Fibroblast of lung (primary cell): ENCODE results near the gene CCM2. TPM values are rescaled to one million over a fixed set of nuclear protein-coding genes. Genes with fewer than 3 reads are reported as not detected.

Experiments used
- DNase-seq, 2 donors: peaks; one replicate each; pipeline versions ENCODE4 v3.0.0 to v3.0.0-alpha.2; 2010; ENCODE audit warnings: low read depth in 2 of 2
- H2AFZ ChIP-seq: 2 replicates; pipeline ENCODE4 v1.5.1; 2012; ENCODE audit warnings: low read length, control low read depth, inconsistent platforms
- H3K27ac ChIP-seq: 2 replicates; pipeline ENCODE4 v1.5.1; 2011; ENCODE audit warnings: low read length, control low read depth; ENCODE audit not compliant: insufficient read depth
- H3K27me3 ChIP-seq: 2 replicates; pipeline ENCODE4 v1.5.1; 2011; ENCODE audit warnings: mild to moderate bottlenecking, low read length; ENCODE audit not compliant: control insufficient read depth, insufficient read depth
- H3K36me3 ChIP-seq: 2 replicates; pipeline ENCODE4 v1.5.1; 2011; ENCODE audit warnings: low read length; ENCODE audit not compliant: control insufficient read depth, insufficient read depth
- H3K4me1 ChIP-seq: 2 replicates; pipeline ENCODE4 v1.5.1; 2011; ENCODE audit warnings: low read length; ENCODE audit not compliant: control insufficient read depth, insufficient read depth; ENCODE audit errors: extremely low read depth
- H3K4me2 ChIP-seq: 2 replicates; pipeline ENCODE4 v1.5.1; 2011; ENCODE audit warnings: low read length, control low read depth; ENCODE audit not compliant: insufficient read depth; ENCODE audit errors: extremely low read depth
- H3K4me3 ChIP-seq, 4 experiments: fragments of 200-600 bp in 1 of 4; sonication (generic) in 1 of 4; replicated peaks in 1 of 4; 2 replicates each; pipeline ENCODE4 v1.5.1; 2011 to 2016; ENCODE audit warnings: low read length in 4 of 4, low read depth in 3 of 4, mild to moderate bottlenecking in 3 of 4, control low read depth in 2 of 4, inconsistent platforms in 1 of 4, mixed read lengths in 1 of 4; ENCODE audit not compliant: insufficient read depth in 1 of 4; ENCODE audit errors: control extremely low read depth in 1 of 4
- H3K79me2 ChIP-seq: 2 replicates; pipeline ENCODE4 v1.5.1; 2012; ENCODE audit warnings: mild to moderate bottlenecking, low read length, inconsistent platforms; ENCODE audit not compliant: control insufficient read depth, insufficient read depth
- H3K9ac ChIP-seq: 2 replicates; pipeline ENCODE4 v1.5.1; 2011; ENCODE audit warnings: mild to moderate bottlenecking, low read length, control low read depth; ENCODE audit not compliant: insufficient read depth
- H3K9me3 ChIP-seq: 2 replicates; pipeline ENCODE4 v1.5.1; 2012; ENCODE audit warnings: low read depth, low read length; ENCODE audit not compliant: control insufficient read depth, insufficient read depth
- H4K20me1 ChIP-seq: 2 replicates; pipeline ENCODE4 v1.5.1; 2011; ENCODE audit warnings: low read length; ENCODE audit not compliant: control insufficient read depth, insufficient read depth; ENCODE audit errors: extremely low read depth
- EZH2 ChIP-seq: IDR thresholded peaks from 2 replicates; pipeline ENCODE4 v1.5.1; 2012; ENCODE audit warnings: low read length, control low read depth, mild to moderate bottlenecking; ENCODE audit errors: missing control alignments
- polyA plus RNA-seq, 2 donors: library from polyadenylated mRNA; depleted of rRNA in 1 of 2; stranded (reverse) in 1 of 2; unstranded in 1 of 2; fragments of >200 nt; gene quantifications; 2 replicates each; pipeline ENCODE4 v1.2.1, GENCODE V29; 2011 to 2012; ENCODE audit warnings: missing spikeins in 1 of 2
- total RNA-seq: library from RNA; depleted of rRNA; stranded (reverse); fragments of >200 nt; gene quantifications from 2 replicates; pipeline ENCODE4 v1.2.1, GENCODE V29; 2014
- TF ChIP-seq, protein P1 (sequence below), 2 donors: IDR thresholded peaks in 1 of 2; conservative IDR thresholded peaks in 1 of 2; 1 replicate in 1 of 2; 2 replicates in 1 of 2; pipeline ENCODE4 v1.5.1; 2011 to 2012; ENCODE audit warnings: low read length in 2 of 2, control low read depth in 1 of 2, inconsistent platforms in 1 of 2, low read depth in 1 of 2, mild to moderate bottlenecking in 1 of 2

CCM2 gene
- total and polyA plus RNA-seq, 2 donors (not counting 1 experiment from before 2014, with no cell fraction given): 27.8 to 52.4 TPM

DNA sequence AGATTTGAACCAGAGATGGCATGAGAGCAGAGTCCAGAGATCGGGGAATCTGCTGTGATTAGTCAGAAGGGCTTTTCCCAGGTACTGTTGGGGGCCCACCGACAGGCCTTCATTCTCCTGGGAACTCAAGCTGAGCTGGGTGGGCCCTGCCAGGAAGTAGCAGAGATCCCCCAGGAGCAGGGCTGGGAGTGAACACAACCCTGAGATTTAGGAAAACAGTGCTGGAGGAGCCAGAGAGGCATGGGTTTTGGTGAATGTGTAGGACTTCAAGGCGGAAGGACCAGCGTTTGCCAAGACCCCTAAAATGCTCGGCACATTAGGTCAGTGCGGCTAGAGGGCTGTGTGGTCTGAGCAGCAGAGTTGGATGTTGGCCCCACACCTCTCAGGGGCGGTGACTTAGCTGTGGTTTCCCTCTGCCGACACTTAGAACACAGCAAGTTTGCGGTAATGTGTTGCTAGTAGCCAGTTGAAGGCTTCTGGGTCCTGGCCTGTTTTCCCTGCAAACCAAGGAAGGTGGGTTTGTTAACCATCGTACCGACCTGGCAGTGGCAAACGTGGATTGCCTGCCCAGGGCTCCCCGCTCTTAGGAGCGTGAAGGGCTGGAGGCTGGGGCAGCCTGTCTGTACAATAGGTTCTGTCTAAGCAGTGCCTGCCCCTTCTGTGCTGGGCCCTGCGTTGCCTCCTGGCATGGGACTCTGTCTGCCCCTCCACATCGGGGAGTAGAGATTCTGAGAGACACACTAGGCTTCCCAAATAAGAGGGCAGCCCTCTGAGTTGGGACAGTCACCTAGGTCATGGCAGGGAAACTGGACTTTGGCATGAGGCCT is 74.7 kb downstream of the CCM2 start:
- DNase-seq: no peak
- H3K79me2 ChIP-seq: no peaks in the 10 kb centered on the region
- H3K9ac ChIP-seq: no peak overlapping the region
- H3K4me3 ChIP-seq: no peak overlapping the region
- H3K27ac ChIP-seq: no peak overlapping the region
- H3K4me1 ChIP-seq: no peaks in the 10 kb centered on the region
- no peaks in the 10 kb centered on the region for H3K9me3 ChIP-seq
- H4K20me1 ChIP-seq: no peaks in the 10 kb centered on the region
- H3K27me3 ChIP-seq: no peaks in the 10 kb centered on the region
- TF ChIP-seq, protein P1, sequence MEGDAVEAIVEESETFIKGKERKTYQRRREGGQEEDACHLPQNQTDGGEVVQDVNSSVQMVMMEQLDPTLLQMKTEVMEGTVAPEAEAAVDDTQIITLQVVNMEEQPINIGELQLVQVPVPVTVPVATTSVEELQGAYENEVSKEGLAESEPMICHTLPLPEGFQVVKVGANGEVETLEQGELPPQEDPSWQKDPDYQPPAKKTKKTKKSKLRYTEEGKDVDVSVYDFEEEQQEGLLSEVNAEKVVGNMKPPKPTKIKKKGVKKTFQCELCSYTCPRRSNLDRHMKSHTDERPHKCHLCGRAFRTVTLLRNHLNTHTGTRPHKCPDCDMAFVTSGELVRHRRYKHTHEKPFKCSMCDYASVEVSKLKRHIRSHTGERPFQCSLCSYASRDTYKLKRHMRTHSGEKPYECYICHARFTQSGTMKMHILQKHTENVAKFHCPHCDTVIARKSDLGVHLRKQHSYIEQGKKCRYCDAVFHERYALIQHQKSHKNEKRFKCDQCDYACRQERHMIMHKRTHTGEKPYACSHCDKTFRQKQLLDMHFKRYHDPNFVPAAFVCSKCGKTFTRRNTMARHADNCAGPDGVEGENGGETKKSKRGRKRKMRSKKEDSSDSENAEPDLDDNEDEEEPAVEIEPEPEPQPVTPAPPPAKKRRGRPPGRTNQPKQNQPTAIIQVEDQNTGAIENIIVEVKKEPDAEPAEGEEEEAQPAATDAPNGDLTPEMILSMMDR (conservative IDR thresholded peaks at IDR 0.05 in 1 of 2, IDR thresholded peaks at IDR 0.05 in 1 of 2; ENCODE audit: low read depth in 1 of 2, low read length in 2 of 2): no peak
- no peak for TF ChIP-seq EZH2
- H3K4me2 ChIP-seq: no peak overlapping the region
- no peak overlapping the region for H2AFZ ChIP-seq
- peaks cover 17% of the 10 kb centered on the region for H3K36me3 ChIP-seq

DNA sequence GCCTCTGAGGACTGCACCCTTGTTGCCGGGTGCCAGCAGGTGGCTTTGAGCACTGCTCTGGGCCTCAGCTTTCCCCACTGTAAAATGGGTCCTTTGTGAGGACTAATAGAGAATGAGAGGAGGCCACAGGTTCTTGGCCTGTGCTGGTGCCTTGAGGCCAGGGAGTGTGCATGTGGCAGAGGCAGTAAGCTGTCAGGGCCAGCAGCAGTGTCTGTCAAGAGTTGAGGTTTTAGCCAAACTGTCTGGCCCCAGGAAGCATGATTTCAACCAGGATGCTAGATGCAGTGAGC is 75.3 kb downstream of the CCM2 start:
- Histone ChIP-seq H3K4me2 (no peak overlapping the region), H3K4me3 (no peak overlapping the region), H3K27ac (no peak overlapping the region), H3K79me2 (no peaks in the 10 kb centered on the region), H3K36me3 (peaks cover 17% of the 10 kb centered on the region), H4K20me1 (no peaks in the 10 kb centered on the region), H3K27me3 (no peaks in the 10 kb centered on the region), H3K4me1 (no peaks in the 10 kb centered on the region), H2AFZ (no peak overlapping the region), H3K9ac (no peak overlapping the region), H3K9me3 (no peaks in the 10 kb centered on the region)
- no peak for DNase-seq
- TF ChIP-seq, protein P1 (conservative IDR thresholded peaks at IDR 0.05 in 1 of 2, IDR thresholded peaks at IDR 0.05 in 1 of 2; ENCODE audit: low read depth in 1 of 2, low read length in 2 of 2): no peak
- no peak for TF ChIP-seq EZH2

DNA sequence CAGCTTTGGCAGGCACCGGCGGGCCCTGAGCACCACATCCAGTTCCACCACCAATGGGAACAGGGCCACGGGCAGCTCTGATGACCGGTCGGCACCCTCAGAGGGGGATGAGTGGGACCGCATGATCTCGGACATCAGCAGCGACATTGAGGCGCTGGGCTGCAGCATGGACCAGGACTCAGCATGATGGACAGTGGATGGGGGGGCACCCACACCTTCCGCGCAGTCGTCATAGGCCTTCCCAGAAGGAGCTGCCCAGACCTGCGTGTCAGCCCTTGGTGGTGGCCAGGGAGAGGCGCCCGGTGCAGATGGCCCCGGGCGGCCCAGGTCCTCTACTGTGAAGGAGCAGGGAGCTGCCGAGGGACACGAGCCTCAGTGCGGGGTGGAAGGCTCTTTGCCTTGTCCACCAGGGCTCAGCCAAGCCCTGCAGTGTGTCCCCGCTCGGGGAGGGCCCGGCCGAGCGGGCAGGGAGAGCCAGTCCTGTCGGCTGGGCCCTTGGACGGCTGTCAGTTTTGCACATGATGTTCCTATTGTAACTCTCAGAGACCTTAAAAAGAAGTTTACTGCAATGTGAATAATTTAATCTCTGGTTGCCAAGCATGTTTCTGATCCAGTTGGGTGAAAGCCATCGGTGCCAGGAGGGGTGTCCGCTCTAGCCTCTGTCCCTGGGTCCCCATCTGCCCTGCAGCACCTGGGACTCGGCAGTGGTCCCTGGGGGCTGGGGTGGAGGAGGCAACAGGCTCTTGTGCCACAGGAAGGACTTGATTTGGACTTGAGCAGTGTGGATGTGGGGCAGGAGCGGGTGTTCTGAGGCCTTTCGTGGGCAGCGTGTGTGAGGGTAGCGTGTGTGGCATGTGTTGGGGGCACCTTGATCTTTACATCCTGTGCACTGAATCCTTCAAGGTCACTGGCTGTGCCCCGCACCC is 76.1 kb downstream of the CCM2 start:
- TF ChIP-seq EZH2: no peak
- TF ChIP-seq, protein P1 (conservative IDR thresholded peaks at IDR 0.05 in 1 of 2, IDR thresholded peaks at IDR 0.05 in 1 of 2; ENCODE audit: low read depth in 1 of 2, low read length in 2 of 2): no peak
- no peak overlapping the region for H2AFZ ChIP-seq
- DNase-seq: no peak
- H3K4me1 ChIP-seq: no peaks in the 10 kb centered on the region
- no peak overlapping the region for H3K4me2 ChIP-seq
- no peak overlapping the region for H3K27ac ChIP-seq
- no peaks in the 10 kb centered on the region for H3K79me2 ChIP-seq
- H3K27me3 ChIP-seq: no peaks in the 10 kb centered on the region
- H4K20me1 ChIP-seq: no peaks in the 10 kb centered on the region
- peaks cover 17% of the 10 kb centered on the region for H3K36me3 ChIP-seq
- no peak overlapping the region for H3K9ac ChIP-seq
- H3K9me3 ChIP-seq: no peaks in the 10 kb centered on the region
- no peak overlapping the region for H3K4me3 ChIP-seq
